GM18498 (cell line): ENCODE measurements around the gene HORMAD2.
"Not testable (repeated sequence)": the region's sequence is repeated elsewhere in the genome, so short reads cannot be mapped to it uniquely, and the experiment has no call there.

Experiments used
- ATAC-seq: cut with Tn5 transposase; IDR thresholded peaks from one replicate; pipeline ENCODE4 v1.9.1; 2021; ENCODE audit warnings: mild to moderate bottlenecking, moderate library complexity; ENCODE audit not compliant: unreplicated experiment

The HORMAD2 gene

DNA sequence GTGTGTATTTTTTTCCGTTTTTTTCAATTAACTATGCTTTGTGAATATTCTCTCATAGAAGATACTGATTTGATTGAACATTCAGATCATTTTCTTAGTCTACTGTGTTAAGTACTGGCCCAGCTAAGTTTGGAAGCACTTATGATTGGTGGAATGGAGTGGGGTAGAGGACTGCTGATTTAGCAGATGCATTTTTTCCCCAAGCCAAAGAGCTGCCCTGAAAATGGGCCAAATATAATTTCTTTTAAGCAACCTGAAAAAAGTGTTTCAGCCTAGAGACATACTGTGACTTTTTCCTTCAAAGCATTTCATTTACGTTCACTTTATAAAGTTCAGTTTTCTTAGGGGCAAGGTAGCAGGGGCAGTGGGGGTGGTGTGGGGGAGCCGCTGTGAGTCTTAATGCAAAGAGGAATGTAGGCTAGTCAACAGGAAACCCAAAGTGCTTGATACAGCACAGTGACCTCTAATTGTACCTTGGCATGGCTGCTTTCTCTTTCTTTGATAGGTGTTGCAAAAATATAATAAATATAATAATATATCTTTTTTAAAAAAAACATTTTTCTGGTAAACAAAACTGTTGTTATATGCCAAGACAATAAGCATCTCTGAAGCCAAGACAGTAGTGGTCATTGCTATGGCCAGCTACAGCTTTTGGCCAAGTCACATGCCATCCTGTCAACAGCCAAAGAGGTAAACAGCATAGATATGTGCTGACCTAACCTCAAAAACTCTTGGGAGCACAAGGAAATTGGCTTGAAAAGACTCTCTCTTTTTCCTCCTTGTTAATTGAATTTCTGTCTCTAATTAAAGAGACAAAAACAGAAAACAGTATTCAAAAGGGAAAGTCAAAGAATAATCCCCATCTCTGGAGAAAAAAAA lies 107.5 kb downstream of the HORMAD2 start:
- no peak for ATAC-seq

- ATAC-seq, result no peak
These were observed 108.6 kb downstream of the HORMAD2 start for GRCh38 chr22:30188911-30189310.

- no peak for ATAC-seq
These were observed 110.3 kb downstream of the HORMAD2 start for GRCh38 chr22:30190574-30190973.

DNA sequence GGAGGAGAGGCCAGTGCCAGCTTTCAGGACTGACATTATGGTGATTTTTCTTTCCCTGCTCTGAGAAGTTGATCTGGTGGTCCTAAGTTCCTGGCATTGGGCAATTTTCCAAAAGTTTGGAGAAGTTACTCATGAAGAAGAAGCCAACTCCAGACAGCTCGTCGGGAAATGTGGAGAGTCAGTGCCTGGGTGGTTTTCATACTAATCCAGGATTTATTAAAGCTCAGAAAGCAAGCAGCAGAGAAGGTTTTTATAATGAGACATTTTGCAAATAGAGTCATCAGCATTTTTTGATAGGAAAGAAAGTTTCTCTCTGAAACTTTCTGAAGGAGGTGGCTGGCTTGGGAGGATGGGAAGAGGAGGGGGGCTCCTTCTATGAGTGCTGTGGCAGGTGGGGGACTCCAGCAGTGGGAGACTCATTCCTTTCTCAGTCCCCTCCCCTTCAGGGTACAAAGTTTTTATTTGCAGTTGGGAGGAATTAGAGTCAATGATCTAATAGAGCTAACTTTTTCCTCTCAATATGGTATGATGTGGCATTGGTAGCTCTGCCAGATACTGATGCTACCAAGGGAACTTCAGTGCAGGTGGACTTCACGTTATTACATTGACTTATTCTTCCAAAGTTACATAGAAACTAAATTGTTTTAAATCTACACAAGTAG lies 110.9 kb downstream of the HORMAD2 start:
- ATAC-seq, result no peak

DNA sequence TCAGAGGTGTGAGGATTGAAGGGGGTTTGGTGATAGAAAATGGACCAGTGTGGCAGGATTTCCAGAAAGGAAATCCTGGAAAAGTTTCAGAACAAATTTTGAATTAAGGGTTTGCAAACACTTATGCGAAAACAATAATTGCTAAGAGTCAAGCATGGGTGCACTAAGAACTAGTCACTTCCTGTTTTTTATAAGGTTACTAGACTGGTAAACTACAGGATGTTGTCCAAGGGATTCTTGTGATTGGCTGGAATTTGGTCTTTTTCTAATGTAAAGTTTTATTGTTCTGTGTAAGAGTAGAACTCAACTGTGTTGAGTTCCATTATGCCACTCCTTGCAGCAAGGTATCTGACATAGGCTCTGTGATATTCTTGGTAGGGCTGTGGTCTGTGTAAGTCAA lies 112.2 kb downstream of the HORMAD2 start:
- no peak for ATAC-seq

- ATAC-seq, result no peak
These were observed 112.9 kb downstream of the HORMAD2 start for GRCh38 chr22:30193031-30193775.

- ATAC-seq, result no peak
These were observed 115.2 kb downstream of the HORMAD2 start for GRCh38 chr22:30195245-30196140.

DNA sequence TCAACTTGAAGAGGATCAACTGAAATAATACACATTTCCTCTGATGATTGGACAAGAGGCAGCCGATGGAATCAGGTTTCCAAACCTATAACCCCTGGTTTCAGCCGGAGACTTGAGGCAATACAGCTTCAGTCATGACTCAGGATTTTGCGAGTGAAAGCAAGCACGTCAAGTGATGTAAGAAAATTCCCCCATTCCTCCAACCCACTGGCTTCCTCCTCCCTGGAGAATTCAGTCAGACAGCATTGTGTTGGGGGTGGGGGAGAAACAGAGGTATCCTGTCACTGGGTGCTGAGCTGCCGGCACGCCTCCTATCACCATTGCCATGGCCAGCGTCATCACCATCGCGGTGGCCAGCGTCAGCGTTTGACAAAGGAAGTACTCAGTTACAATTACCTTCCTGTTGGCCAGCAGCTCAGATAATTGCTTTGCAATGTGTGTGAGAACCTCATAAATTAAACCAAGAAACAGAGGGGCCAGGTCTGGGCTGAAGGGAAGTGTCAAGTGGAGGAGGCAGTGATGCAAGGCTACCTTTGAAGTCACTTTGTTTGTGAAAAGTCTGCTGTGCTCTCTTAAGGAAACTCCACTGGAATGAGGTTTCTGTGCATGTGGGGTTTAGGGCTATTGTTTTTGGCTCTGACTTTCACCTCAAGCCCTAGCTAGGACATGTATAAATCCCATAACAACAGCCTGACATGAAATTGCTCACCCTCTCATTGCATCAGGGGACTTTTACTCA lies 116.0 kb downstream of the HORMAD2 start:
- no peak for ATAC-seq

DNA sequence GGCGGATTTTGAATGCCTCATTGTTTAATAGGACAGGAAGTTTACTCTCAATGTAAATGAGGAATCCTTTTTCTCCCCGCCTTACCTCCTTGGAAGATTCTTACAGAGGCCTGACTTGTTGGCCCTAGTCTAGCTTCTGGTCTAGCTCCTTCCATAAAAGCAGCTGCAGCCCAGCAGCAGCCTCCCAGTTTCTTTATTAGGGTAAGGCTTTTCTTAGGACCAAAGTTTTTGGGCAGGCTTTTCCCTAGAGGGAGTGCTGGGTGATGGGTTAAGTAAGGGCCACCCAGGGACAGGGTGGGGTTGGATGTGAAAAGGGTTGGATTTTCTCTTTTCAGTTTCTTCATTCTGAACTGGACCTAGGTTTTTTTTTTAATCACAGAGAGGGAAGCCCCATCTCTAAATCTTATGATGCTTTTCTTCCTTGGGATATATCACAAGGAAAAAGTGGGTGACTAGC lies 116.6 kb downstream of the HORMAD2 start:
- no peak for ATAC-seq

DNA sequence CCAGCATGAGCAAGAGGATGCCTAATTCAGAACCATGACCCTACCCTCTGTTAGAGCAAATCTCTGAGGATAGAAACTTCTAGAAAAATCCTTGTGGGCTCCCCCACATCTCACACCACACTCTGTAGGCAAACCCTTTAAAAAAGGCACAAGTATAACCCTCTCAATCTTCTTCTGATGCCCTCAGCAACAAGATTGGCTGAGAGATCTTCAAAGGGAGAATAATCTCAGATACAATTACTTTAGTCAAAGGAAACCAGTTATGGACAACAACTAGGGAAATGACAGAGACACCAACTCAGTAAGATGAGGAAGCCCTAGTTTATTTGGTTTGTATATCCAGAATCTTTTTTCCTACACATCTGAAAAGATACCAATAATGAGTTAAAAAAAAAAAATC lies 117.1 kb downstream of the HORMAD2 start:
- ATAC-seq, result no peak

- ATAC-seq, result no peak
These were observed 118.0 kb downstream of the HORMAD2 start for GRCh38 chr22:30198152-30198825.

- no peak for ATAC-seq
These were observed 118.7 kb downstream of the HORMAD2 start for GRCh38 chr22:30198921-30199320.

DNA sequence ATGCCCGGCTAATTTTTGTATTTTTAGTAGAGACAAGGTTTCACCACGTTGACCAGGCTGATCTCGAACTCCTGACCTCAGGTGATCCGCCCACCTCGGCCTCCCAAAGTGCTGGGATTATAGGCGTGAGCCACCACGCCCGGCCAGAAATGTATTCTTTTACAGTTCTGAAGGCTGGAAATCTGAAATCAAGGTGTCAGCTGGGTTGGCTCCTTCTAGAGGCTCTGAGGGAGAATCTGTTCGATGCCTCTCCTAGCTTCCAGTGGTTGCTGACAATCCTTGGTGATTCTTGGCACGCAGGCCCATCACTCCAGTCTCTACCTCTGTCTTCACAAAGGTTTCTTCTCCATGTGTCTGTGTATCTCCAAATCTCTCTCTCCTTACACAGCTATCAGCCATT lies 120.6 kb downstream of the HORMAD2 start:
- ATAC-seq, result not testable (repeated sequence)

GRCh38 chr22:30201945-30202344 lies 121.7 kb downstream of the HORMAD2 start:
- ATAC-seq, result no peak

- ATAC-seq, result no peak
These were observed 122.3 kb downstream of the HORMAD2 start for GRCh38 chr22:30202531-30203006.

GRCh38 chr22:30204015-30204741 lies 123.9 kb downstream of the HORMAD2 start:
- ATAC-seq, result no peak

DNA sequence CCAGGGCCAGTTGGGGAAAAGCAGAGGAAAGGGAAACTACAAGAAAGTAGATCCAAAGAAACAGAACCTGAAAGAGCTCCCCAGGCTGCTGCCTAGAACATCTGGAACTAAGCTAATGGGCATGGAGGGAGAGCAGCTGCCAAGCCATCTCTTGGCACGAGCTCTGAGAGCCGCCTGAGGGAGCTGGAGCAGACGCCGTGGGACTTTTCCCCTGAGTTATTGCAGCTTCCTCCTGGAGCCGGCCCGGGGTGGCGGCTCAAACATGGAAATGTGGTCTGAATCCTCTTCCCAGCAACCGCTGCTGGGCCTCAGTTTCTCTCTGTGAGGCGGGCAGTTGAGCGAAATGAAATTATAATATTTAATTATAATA lies 124.5 kb downstream of the HORMAD2 start:
- ATAC-seq, result no peak

- ATAC-seq, result no peak
These were observed 125.2 kb downstream of the HORMAD2 start for GRCh38 chr22:30205281-30206115.
